Gastroesophageal sphincter (tissue), 3 donors: ENCODE data around the gene SNX9.

Source experiments
- POLR2A ChIP-seq, 2 donors: fragments of 450-650 bp; IDR thresholded peaks; one replicate each; pipeline ENCODE4 v1.6.1; 2017; ENCODE audit warnings: antibody characterized with exemption in 2 of 2, mild to moderate bottlenecking in 2 of 2, moderate library complexity in 1 of 2
- POLR2AphosphoS5 ChIP-seq: sonication (generic); formaldehyde crosslinking; IDR thresholded peaks from one replicate; pipeline ENCODE4 v1.6.1; 2017; ENCODE audit warnings: antibody characterized with exemption
- TF ChIP-seq, protein P1 (sequence below), 4 experiments: fragments of 200-600 bp in 2 of 4; fragments of 450-650 bp in 2 of 4; sonication (generic) in 1 of 4; IDR thresholded peaks; one replicate each; pipeline ENCODE4 v1.5.1; 2017 to 2019; ENCODE audit warnings: antibody characterized with exemption in 4 of 4, mild to moderate bottlenecking in 2 of 4, moderate library complexity in 2 of 4

DNA sequence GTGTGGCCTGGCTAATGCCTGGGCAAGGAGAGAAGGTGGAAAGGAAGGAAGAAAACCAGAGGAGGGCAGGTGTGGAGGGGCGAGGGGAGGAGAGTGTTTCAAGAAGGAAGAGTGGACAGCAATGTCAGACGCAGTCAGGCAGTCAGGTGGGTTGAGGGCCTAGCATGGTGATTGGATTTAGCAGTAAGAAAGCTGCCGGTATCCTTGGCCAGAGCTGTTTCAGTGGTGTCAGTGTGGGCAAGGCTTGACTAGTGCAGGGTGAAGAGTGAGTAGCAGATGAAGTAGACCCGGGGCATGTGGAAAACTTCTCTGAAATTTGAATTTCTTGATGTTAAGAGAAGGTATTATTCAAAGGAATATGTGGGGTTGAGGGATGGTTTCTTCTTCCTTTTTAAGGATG, 27.0 kb downstream of the SNX9 start:
- TF ChIP-seq, protein P1, sequence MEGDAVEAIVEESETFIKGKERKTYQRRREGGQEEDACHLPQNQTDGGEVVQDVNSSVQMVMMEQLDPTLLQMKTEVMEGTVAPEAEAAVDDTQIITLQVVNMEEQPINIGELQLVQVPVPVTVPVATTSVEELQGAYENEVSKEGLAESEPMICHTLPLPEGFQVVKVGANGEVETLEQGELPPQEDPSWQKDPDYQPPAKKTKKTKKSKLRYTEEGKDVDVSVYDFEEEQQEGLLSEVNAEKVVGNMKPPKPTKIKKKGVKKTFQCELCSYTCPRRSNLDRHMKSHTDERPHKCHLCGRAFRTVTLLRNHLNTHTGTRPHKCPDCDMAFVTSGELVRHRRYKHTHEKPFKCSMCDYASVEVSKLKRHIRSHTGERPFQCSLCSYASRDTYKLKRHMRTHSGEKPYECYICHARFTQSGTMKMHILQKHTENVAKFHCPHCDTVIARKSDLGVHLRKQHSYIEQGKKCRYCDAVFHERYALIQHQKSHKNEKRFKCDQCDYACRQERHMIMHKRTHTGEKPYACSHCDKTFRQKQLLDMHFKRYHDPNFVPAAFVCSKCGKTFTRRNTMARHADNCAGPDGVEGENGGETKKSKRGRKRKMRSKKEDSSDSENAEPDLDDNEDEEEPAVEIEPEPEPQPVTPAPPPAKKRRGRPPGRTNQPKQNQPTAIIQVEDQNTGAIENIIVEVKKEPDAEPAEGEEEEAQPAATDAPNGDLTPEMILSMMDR (IDR thresholded peaks at IDR 0.05), result no peak
- no peak for TF ChIP-seq POLR2A (IDR thresholded peaks at IDR 0.05)
- no peak for TF ChIP-seq POLR2AphosphoS5
